GM23248 (cell line): ENCODE measurements around the gene RCAN2. TPM values are rescaled to one million over a fixed set of nuclear protein-coding genes. Genes with fewer than 3 reads are reported as not detected.

Experiments
- DNase-seq: peaks from one replicate; pipeline ENCODE4 v3.0.0-alpha.2; 2015
- H2AFZ ChIP-seq: fragments of 200-600 bp; sonication (generic); 2 replicates; pipeline ENCODE4 v1.6.1; 2016; ENCODE audit warnings: antibody characterized with exemption
- H3F3A ChIP-seq: fragments of 200-600 bp; sonication (generic); 2 replicates; pipeline ENCODE4 v1.6.1; 2016; ENCODE audit warnings: mild to moderate bottlenecking, antibody characterized with exemption, mixed run types; ENCODE audit not compliant: insufficient read depth
- H3K27ac ChIP-seq: fragments of 200-600 bp; sonication (generic); 2 replicates; pipeline ENCODE4 v1.5.1; 2016; ENCODE audit warnings: mild to moderate bottlenecking
- H3K27me3 ChIP-seq: fragments of 200-600 bp; sonication (generic); replicated peaks from 2 replicates; pipeline ENCODE4 v1.6.1; 2016; ENCODE audit warnings: mild to moderate bottlenecking; ENCODE audit not compliant: insufficient read depth
- H3K36me3 ChIP-seq: fragments of 200-600 bp; sonication (generic); 2 replicates; pipeline ENCODE4 v1.6.1; 2016; ENCODE audit warnings: low read depth, mild to moderate bottlenecking
- H3K4me1 ChIP-seq: fragments of 200-600 bp; sonication (generic); 2 replicates; pipeline ENCODE4 v1.6.1; 2016; ENCODE audit warnings: mild to moderate bottlenecking; ENCODE audit not compliant: insufficient read depth
- H3K4me2 ChIP-seq: fragments of 200-600 bp; sonication (generic); one replicate; pipeline ENCODE4 v1.6.1; 2016; ENCODE audit warnings: mild to moderate bottlenecking; ENCODE audit not compliant: unreplicated experiment
- H3K4me3 ChIP-seq: fragments of 200-600 bp; sonication (generic); 2 replicates; pipeline ENCODE4 v1.5.1; 2016; ENCODE audit warnings: mild to moderate bottlenecking
- H3K79me2 ChIP-seq: fragments of 200-600 bp; sonication (generic); 2 replicates; pipeline ENCODE4 v1.6.1; 2016; ENCODE audit warnings: mild to moderate bottlenecking; ENCODE audit not compliant: insufficient read depth
- H3K9ac ChIP-seq: fragments of 200-600 bp; sonication (generic); 2 replicates; pipeline ENCODE4 v1.6.1; 2016; ENCODE audit warnings: mild to moderate bottlenecking
- H3K9me2 ChIP-seq: fragments of 200-600 bp; sonication (generic); 2 replicates; pipeline ENCODE4 v1.6.1; 2016; ENCODE audit warnings: mixed run types, mild to moderate bottlenecking, moderate library complexity; ENCODE audit not compliant: insufficient read depth
- H3K9me3 ChIP-seq: fragments of 200-600 bp; sonication (generic); one replicate; pipeline ENCODE4 v1.6.1; 2017; ENCODE audit warnings: low read depth
- H4K20me1 ChIP-seq: fragments of 200-600 bp; sonication (generic); 2 replicates; pipeline ENCODE4 v1.6.0; 2016; ENCODE audit not compliant: insufficient read depth
- EZH2 ChIP-seq: fragments of 200-600 bp; sonication (generic); IDR thresholded peaks from 2 replicates; pipeline ENCODE4 v1.6.1; 2018; ENCODE audit warnings: antibody characterized with exemption, mild to moderate bottlenecking; ENCODE audit not compliant: insufficient read depth, poor library complexity, severe bottlenecking
- EZH2phosphoT487 ChIP-seq: fragments of 200-600 bp; sonication (generic); IDR thresholded peaks from 2 replicates; pipeline ENCODE4 v1.6.1; 2018; ENCODE audit warnings: antibody characterized with exemption, moderate library complexity, mild to moderate bottlenecking, low read depth; ENCODE audit not compliant: insufficient read depth
- WGBS, 2 experiments: methylation state at CpG; one replicate each; pipeline ENCODE4 v1.1.6; 2015 to 2017; ENCODE audit warnings: low lambda C conversion rate in 2 of 2, low coverage in 1 of 2; ENCODE audit errors: missing lambda C conversion rate in 2 of 2; 5-methylcytosine and 5-hydroxymethylcytosine counted together
- in situ Hi-C: fragments of 300-500 bp; cut with MboI; formaldehyde crosslinking; loops from 2 replicates; pipeline ENCODE4 v1.15.0; 2020
- polyA plus RNA-seq: library from polyadenylated mRNA; unstranded; fragments of >200 nt; fragmentation: Nextera tagmentation; extraction: Ambion mirVana; gene quantifications from 2 replicates; pipeline ENCODE4 v1.2.1, GENCODE V29; 2016
- total RNA-seq: library from RNA; depleted of rRNA; stranded (reverse); fragments of >200 nt; shearing (Covaris generic); gene quantifications from 2 replicates; pipeline ENCODE4 v1.2.3, GENCODE V29; 2014; rRNA removed

The RCAN2 gene
- total and polyA plus RNA-seq, 2 experiments from 2014 or later = 6.5 to 8.8 TPM

DNA sequence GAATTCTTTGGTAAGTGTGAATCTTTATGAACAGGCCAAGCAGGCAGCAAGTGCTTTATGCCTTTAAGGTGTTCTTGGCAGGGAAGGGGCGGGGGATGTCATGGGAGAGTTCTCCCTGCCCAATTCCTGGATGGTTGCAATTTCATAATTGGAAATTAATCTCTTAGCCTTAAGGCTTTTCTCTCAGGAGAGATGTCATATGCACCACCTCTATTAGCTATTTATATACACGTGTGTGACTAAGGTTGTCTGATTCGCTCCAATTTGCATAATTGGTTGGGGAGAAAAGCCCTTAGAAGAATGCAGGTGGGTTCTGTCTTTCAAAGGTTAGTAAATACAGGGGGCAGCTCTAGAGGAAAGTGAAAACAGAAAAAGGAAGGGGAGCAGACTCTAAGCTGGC is 315.3 kb downstream of the RCAN2 start:
- Histone ChIP-seq H3K4me1 (no peaks in the 10 kb centered on the region), H3K9me3 (no peaks in the 10 kb centered on the region), H4K20me1 (no peaks in the 10 kb centered on the region), H3K4me2 (no peak overlapping the region), H3K9ac (no peak overlapping the region), H2AFZ (no peak overlapping the region), H3K9me2 (no peaks in the 10 kb centered on the region), H3K4me3 (no peak overlapping the region), H3K36me3 (no peaks in the 10 kb centered on the region), H3K79me2 (no peaks in the 10 kb centered on the region), H3K27ac (no peak overlapping the region), H3F3A (no peaks in the 10 kb centered on the region), H3K27me3 (peaks cover 8% of the 10 kb centered on the region; the same call in 1 of the 2 replicates)
- TF ChIP-seq EZH2 = no peak
- TF ChIP-seq EZH2phosphoT487 = no peak
- no peak for DNase-seq
- in situ Hi-C loops = no loop called here
- 44 to 47% methylated on average over 3 of the region's 3 CpGs for WGBS, 2 experiments

GRCh38 chr6:46175446-46175845 is 315.8 kb downstream of the RCAN2 start:
- no peaks in the 10 kb centered on the region for H3K79me2 ChIP-seq
- no peaks in the 10 kb centered on the region for H3F3A ChIP-seq
- H3K4me3 ChIP-seq = no peak overlapping the region
- H3K4me1 ChIP-seq = no peaks in the 10 kb centered on the region
- no peak for TF ChIP-seq EZH2phosphoT487
- no peak for TF ChIP-seq EZH2
- H4K20me1 ChIP-seq = no peaks in the 10 kb centered on the region
- H3K9me3 ChIP-seq = no peaks in the 10 kb centered on the region
- WGBS, 2 experiments = 72 to 75% methylated on average over 4 of the region's 4 CpGs
- H3K36me3 ChIP-seq = no peaks in the 10 kb centered on the region
- DNase-seq = no peak
- in situ Hi-C loops = no loop called here
- no peak overlapping the region for H2AFZ ChIP-seq
- H3K27me3 ChIP-seq = peaks cover 9% of the 10 kb centered on the region; the same call in 1 of the 2 replicates
- no peaks in the 10 kb centered on the region for H3K9me2 ChIP-seq
- H3K27ac ChIP-seq = no peak overlapping the region
- no peak overlapping the region for H3K9ac ChIP-seq
- no peak overlapping the region for H3K4me2 ChIP-seq

GRCh38 chr6:46174904-46175303 is 316.3 kb downstream of the RCAN2 start:
- no peaks in the 10 kb centered on the region for H3K36me3 ChIP-seq
- H3K9me2 ChIP-seq = no peaks in the 10 kb centered on the region
- no peak overlapping the region for H2AFZ ChIP-seq
- H3K4me3 ChIP-seq = no peak overlapping the region
- H3K27me3 ChIP-seq = peaks cover 15% of the 10 kb centered on the region; the same call in 1 of the 2 replicates
- no peaks in the 10 kb centered on the region for H3K79me2 ChIP-seq
- TF ChIP-seq EZH2phosphoT487 = no peak
- TF ChIP-seq EZH2 = no peak
- H3K9me3 ChIP-seq = no peaks in the 10 kb centered on the region
- H3K4me2 ChIP-seq = no peak overlapping the region
- H3K27ac ChIP-seq = no peak overlapping the region
- DNase-seq = no peak
- no peaks in the 10 kb centered on the region for H4K20me1 ChIP-seq
- H3F3A ChIP-seq = no peaks in the 10 kb centered on the region
- WGBS, 2 experiments = 61 to 69% methylated on average over 3 of the region's 3 CpGs
- in situ Hi-C loops = no loop called here
- H3K4me1 ChIP-seq = no peaks in the 10 kb centered on the region
- H3K9ac ChIP-seq = no peak overlapping the region

GRCh38 chr6:46172176-46172575 is 319.1 kb downstream of the RCAN2 start:
- no peak overlapping the region for H2AFZ ChIP-seq
- in situ Hi-C loops = no loop called here
- H3K36me3 ChIP-seq = no peaks in the 10 kb centered on the region
- H3K27ac ChIP-seq = no peak overlapping the region
- no peak overlapping the region for H3K9ac ChIP-seq
- no peaks in the 10 kb centered on the region for H3F3A ChIP-seq
- H3K4me2 ChIP-seq = no peak overlapping the region
- no peaks in the 10 kb centered on the region for H3K9me2 ChIP-seq
- H3K27me3 ChIP-seq = peaks cover 21% of the 10 kb centered on the region; the same call in 1 of the 2 replicates
- TF ChIP-seq EZH2 = no peak
- no peak for TF ChIP-seq EZH2phosphoT487
- no peaks in the 10 kb centered on the region for H3K79me2 ChIP-seq
- H3K9me3 ChIP-seq = no peaks in the 10 kb centered on the region
- no peaks in the 10 kb centered on the region for H4K20me1 ChIP-seq
- no peak overlapping the region for H3K4me3 ChIP-seq
- DNase-seq = no peak
- H3K4me1 ChIP-seq = no peaks in the 10 kb centered on the region
- 43 to 47% methylated on average over 4 of the region's 4 CpGs for WGBS, 2 experiments

Other genes with a start within 250 kb of the RCAN2 start
- gene CYP39A1, start 161.4 kb upstream of the RCAN2 start, total RNA-seq = 0.38 TPM in 1 of 2 replicates, not detected in the other
- gene CYP39A1, start 161.4 kb upstream of the RCAN2 start, polyA plus RNA-seq = 0.08 and 0.46 TPM in 2 replicates
- 2.4 and 16.3 TPM in 2 replicates for gene SLC25A27, start 161.5 kb upstream of the RCAN2 start, total RNA-seq
- gene SLC25A27, start 161.5 kb upstream of the RCAN2 start, polyA plus RNA-seq = 2.8 and 3.0 TPM in 2 replicates
- not detected in 2 replicates for gene TDRD6, start 196.4 kb upstream of the RCAN2 start, total RNA-seq
- gene TDRD6, start 196.4 kb upstream of the RCAN2 start, polyA plus RNA-seq = not detected in 2 replicates
- not detected in 2 replicates for gene PLA2G7, start 243.9 kb upstream of the RCAN2 start, total RNA-seq
- not detected in 2 replicates for gene PLA2G7, start 243.9 kb upstream of the RCAN2 start, polyA plus RNA-seq